NCI-H1048 (cell line): Measurements from ENCODE around the gene GHR.
"Not testable (repeated sequence)": the region's sequence is repeated elsewhere in the genome, so short reads cannot be mapped to it uniquely, and the experiment has no call there.

Experiments used
- DNase-seq: peaks from one replicate; lab custom pipeline; 2025; lab: John Stamatoyannopoulos, UW

GHR gene

GRCh38 chr5:42645138-42645537 is 221.9 kb downstream of the GHR start:
- DNase-seq = no peak

- no peak for DNase-seq
Measured at GRCh38 chr5:42648036-42648435, 224.8 kb downstream of the GHR start.

DNA sequence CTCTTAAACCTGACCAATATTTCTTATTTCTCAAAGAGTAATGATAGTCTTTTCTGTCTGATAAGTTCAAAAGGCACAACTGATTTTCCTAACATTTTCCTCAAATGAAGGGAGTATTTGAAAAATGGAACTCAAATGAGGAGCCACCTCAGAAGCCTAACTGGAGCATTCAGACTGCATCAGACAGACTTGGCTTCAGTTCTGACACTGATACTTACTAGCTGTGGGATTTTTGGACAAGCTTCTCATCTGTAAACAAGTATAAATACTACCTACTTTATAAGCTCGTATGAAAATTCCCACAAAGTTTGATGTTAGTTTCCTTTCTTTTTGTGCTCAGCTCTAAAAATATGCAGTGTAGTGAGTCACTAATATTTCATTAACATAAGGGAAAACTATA is 225.7 kb downstream of the GHR start:
- no peak for DNase-seq

DNA sequence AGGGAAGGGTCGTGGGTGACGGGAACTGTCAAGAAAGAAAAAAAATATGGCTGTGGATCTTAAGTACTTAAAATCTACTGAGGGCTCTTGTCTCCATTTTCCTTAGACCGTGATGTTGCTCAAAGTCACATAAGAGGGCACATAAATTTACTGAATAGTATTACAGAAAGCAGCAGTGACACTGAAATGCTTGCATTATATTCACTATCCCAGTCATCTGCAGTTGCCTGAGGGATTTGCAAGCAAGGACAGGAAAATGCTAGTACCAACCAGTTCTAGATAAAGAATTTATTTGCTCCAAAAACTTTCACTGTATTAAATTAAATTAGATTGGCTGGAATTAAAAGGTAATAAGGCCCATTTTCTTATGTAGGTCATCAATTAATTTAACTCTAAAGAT is 226.8 kb downstream of the GHR start:
- no peak for DNase-seq

DNA sequence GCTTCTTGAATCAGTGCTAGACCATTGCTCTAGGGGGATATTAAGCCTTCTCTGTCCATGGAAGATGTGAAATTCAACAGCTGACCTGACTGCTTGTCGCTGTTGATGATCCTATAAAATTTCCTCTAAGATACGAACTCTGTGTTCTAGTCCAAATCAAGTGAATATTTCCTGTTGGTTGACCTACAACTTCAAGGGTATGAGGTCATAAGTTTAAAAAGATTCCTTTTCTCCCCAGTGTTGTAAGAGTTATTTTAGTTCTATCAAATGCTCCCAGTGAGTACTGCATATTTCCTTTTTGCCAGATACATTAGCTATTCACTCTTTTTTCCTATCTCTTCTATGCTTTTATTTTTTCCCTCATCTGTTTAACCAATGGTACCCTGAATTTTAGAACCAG is 230.5 kb downstream of the GHR start:
- no peak for DNase-seq

DNA sequence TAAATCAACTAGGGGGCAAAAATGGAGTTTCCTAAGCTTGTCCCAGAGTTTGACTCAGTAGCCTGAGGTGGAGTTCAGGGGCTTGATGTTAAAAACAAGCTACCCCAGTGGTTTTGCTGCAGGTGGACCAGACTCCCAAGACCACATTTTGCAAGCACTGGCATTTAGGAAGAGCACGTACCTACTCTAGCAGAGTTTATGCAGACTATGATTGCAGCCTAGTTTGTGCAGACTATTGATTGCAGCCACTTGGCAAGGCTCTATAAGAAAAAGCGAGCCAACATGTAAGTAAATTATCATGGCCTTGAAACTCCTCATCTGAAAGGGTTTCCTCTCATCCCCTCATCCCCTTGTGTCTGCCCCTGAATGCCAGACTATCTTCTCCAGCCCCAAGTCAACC is 231.4 kb downstream of the GHR start:
- DNase-seq = no peak

- DNase-seq = no peak
Measured at GRCh38 chr5:42655982-42656650, 232.9 kb downstream of the GHR start.

DNA sequence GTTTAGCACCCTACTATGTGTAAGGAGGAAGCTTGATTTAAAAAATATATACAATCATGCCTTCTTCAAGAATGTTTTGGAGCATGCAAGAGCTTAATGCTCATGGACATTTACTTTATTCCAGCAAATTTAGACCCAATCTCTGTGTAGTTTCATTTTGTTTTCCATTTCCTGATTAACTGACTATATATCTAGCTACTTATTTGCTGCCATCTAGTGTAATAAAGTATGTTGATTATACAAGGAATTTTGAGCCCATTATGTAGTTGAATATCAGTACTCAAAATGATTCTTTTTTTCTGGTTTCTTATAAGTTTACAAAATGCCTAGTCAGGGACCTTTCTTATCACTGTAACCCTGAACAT is 233.4 kb downstream of the GHR start:
- no peak for DNase-seq

GRCh38 chr5:42659869-42660268 is 236.6 kb downstream of the GHR start:
- not testable (repeated sequence) for DNase-seq

GRCh38 chr5:42665857-42666256 is 242.6 kb downstream of the GHR start:
- DNase-seq = no peak

- DNase-seq = no peak
Measured at GRCh38 chr5:42666869-42667268, 243.6 kb downstream of the GHR start.

GRCh38 chr5:42668254-42668653 is 245.0 kb downstream of the GHR start:
- no peak for DNase-seq

GRCh38 chr5:42672925-42673324 is 249.7 kb downstream of the GHR start:
- DNase-seq = no peak

DNA sequence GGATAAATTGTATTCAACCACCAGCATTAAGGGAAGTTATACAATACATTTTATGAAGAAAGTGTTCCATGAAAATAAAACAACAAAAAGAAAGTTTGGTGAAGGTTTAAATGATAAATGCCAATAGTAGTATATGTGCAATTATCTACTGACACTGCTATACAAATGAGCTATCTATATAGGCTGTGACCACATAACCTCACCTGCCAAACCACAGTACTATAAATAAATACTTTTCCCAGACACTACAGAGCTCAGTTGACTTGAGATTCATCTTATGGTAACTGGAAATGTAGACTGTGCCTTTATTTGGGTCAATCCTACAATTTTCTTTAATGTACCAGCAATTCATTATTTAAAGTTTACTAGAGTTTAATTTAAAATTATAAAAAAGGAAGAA is 252.4 kb downstream of the GHR start:
- no peak for DNase-seq

DNA sequence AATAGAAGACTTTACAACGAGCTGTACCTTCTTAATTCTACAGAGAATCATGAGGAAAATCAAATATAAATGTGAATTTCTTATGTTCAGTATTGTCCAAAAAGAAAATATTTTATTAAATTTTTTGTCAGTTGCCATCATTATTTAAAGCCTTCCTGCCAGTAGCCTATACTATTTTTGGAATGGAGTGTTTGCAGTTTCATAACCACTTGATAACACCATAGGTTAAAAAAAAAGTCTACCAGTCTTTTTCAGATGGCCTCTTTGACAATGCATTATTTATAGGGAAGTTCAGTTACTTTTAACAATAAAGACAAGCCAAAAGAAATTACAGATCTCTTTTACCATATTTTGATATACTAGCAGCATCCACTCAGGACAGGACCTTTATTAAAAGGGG is 253.1 kb downstream of the GHR start:
- DNase-seq = no peak

DNA sequence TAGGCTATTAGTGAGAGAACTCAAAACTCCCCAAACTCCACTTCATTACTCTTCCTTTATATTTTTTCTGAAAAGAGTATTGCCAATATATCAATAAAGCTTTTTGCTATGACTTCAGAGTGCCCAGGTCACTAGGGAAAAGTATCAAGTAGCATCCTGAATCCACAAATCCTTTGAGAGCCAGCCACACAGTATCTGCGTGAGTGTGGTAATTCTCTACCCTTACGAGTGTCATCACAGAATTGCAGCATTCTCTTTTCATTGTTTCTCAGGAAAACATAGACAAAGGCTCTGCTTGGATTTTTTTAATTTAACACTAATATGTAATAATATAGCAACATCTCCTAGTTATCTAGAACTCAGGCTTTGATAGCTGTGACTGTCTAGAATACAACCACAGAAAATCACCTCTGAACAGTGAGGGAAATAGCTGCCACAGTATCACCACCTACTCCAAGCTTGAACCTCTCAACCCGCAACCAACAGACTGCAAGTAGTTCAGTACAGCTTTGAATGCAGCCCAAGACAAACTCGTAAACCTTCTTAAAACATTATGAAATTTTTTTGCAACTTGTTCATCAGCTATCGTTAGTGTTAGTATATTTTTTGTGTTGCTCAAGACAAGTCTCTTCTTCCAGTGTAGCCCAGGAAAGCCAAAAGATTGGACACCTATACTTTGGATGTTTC is 254.1 kb downstream of the GHR start:
- no peak for DNase-seq

DNA sequence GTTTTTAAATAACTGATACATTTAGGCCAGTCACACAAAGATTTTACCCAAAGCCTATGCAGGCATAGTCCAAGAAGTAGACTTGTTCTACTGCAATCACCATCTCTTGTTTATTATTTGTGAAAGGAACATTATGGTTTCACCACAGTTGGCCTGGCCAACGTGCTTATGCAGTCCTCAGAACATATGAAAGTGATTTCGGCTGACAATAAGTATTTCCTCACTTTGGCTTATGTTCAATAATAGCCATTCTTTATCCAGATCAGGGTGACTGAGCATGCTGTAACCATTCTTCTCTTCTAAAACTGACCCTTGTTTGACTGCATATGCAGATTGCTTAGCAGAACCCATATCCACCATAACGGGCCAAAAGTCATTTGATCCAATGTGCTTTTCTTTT is 256.8 kb downstream of the GHR start:
- no peak for DNase-seq

GRCh38 chr5:42685078-42685477 is 261.8 kb downstream of the GHR start:
- not testable (repeated sequence) for DNase-seq

GRCh38 chr5:42689391-42689790 is 266.2 kb downstream of the GHR start:
- DNase-seq = no peak

- no peak for DNase-seq
Measured at GRCh38 chr5:42691413-42691937, 268.2 kb downstream of the GHR start.

GRCh38 chr5:42701351-42702059 is 278.3 kb downstream of the GHR start:
- DNase-seq = no peak

DNA sequence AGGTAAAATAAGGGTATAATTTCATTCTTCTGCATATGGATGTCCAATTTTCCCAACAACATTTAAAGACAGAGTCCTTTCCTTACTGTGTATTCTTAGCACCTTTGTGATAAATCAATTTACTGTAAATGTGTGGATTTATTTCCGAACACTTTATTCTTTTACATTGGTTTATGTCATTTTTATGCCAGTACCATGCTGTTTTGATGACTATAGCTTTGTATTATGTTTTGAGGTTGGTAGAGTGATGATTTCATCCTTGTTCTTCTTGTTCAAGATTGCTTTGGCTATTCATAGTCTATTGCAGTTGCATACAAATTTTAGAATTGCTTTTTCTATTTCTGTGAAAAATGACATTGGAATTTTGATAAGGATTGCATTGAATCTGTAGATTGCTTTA is 280.0 kb downstream of the GHR start:
- no peak for DNase-seq

GRCh38 chr5:42715785-42716184 is 292.5 kb downstream of the GHR start:
- no peak for DNase-seq
